Pericardium fibroblast (primary cell): ENCODE data around the gene LIMK2. TPM values are rescaled to one million over a fixed set of nuclear protein-coding genes. Genes with fewer than 3 reads are reported as not detected.

ENCODE experiments used
- total RNA-seq: library from RNA; depleted of rRNA; stranded (reverse); fragments of >200 nt; gene quantifications from 2 replicates; pipeline ENCODE4 v1.2.3, GENCODE V29; 2015

The LIMK2 gene
- total RNA-seq, result 10.0 and 11.6 TPM in 2 replicates

GRCh38 chr22:31211862-31212730 is at the start of gene LIMK2:
Gene LIMK2 (plus strand): TSS chr22:31212298. CDS start chr22:31212409, 111 bp downstream.

DNA sequence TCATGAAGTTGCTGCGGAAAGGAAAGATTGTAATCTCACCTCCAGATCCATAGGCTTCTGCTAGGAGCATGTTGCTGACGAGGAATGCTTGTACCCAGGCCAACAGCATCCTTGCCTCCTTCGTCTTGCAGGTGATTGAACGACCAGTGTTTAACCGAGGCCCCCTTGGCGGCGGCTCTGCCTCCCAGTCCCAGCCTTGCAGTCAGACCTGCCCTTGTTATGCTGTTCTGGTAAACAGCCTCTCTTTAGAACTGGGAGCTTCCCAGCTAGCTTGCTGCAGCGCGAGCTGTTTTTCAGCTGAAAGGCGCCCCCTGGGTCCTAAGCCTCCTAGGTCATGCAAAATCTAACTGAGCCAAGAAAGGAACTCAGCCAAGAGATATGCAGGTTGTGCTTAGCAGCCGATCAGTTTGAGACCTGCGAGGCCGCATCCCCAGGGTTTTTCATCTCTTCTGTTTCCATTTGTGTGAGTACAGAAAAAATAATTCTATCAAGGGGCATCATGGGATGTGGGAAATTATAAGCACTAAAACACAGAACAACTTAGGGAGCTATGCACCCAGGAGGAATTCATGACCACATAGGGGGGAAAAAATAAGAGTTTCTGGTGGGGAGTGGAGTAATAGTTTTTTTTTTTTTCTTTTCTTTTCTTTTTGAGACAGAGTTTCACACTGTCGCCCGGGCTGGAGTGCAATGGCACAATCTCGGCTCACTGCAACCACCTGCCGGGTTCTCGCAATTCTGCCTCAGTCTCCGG is 80.3 kb downstream of the LIMK2 start, which contains the start of gene PIK3IP1:
PIK3IP1 (minus strand) TSS at position 253 of the 754 bp plus-strand sequence; CDS start at position 109, 144 bp downstream.

Other genes starting within 250 kb of the LIMK2 start
- gene MORC2, start 243.5 kb upstream of the LIMK2 start, total RNA-seq, result 20.3 and 21.2 TPM in 2 replicates
- 46.6 and 49.4 TPM in 2 replicates for gene TUG1, start 243.0 kb upstream of the LIMK2 start, total RNA-seq
- gene SMTN, start 131.0 kb upstream of the LIMK2 start, total RNA-seq, result 20.0 and 44.6 TPM in 2 replicates
- gene SELENOM, start 104.7 kb upstream of the LIMK2 start, total RNA-seq, result 226 and 303 TPM in 2 replicates
- 0.12 and 0.17 TPM in 2 replicates for gene INPP5J, start 89.3 kb upstream of the LIMK2 start, total RNA-seq
- 0.09 TPM in 1 of 2 replicates, not detected in the other for gene PLA2G3, start 71.8 kb upstream of the LIMK2 start, total RNA-seq
- gene RNF185, start 52.1 kb upstream of the LIMK2 start, total RNA-seq, result 24.3 and 25.7 TPM in 2 replicates
- gene PIK3IP1, start 80.2 kb downstream of the LIMK2 start, total RNA-seq, result 16.9 and 17.3 TPM in 2 replicates
- 14.4 and 17.3 TPM in 2 replicates for gene PATZ1, start 134.0 kb downstream of the LIMK2 start, total RNA-seq
- gene DRG1, start 187.3 kb downstream of the LIMK2 start, total RNA-seq, result 56.2 and 67.3 TPM in 2 replicates